Mesenchymal stem cell (in vitro differentiated cells and primary cell): ENCODE results near the gene DDX47.

Experiments used
- DNase-seq: peaks from one replicate; pipeline ENCODE4 v3.0.0-alpha.2; 2013
- H2AFZ ChIP-seq: one replicate; pipeline ENCODE4 v1.6.1; 2013; ENCODE audit warnings: low read depth, mild to moderate bottlenecking, control low read depth, inconsistent platforms, low read length, moderate library complexity
- H2AK5ac ChIP-seq: 2 replicates; pipeline ENCODE4 v1.6.1; 2013; ENCODE audit warnings: low read length, moderate library complexity, mild to moderate bottlenecking, inconsistent platforms; ENCODE audit not compliant: severe bottlenecking
- H2BK120ac ChIP-seq: one replicate; pipeline ENCODE4 v1.6.1; 2013; ENCODE audit warnings: low read depth, mild to moderate bottlenecking, inconsistent platforms, low read length, moderate library complexity
- H2BK12ac ChIP-seq, 2 experiments: one replicate each; pipeline ENCODE4 v1.6.1; 2013; ENCODE audit warnings: inconsistent platforms in 2 of 2, low read length in 2 of 2, mild to moderate bottlenecking in 2 of 2, moderate library complexity in 2 of 2, control low read depth in 1 of 2
- H2BK15ac ChIP-seq: one replicate; pipeline ENCODE4 v1.6.1; 2013; ENCODE audit warnings: mild to moderate bottlenecking, low read depth, inconsistent platforms; ENCODE audit not compliant: poor library complexity, severe bottlenecking
- H2BK5ac ChIP-seq: 2 replicates; pipeline ENCODE4 v1.6.1; 2013; ENCODE audit warnings: low read depth, mild to moderate bottlenecking, low read length, control low read depth, inconsistent platforms; ENCODE audit not compliant: poor library complexity, severe bottlenecking
- H3K14ac ChIP-seq, 2 experiments: one replicate each; pipeline ENCODE4 v1.6.1; 2013; ENCODE audit warnings: inconsistent platforms in 2 of 2, low read length in 2 of 2, control low read depth in 1 of 2, mild to moderate bottlenecking in 1 of 2, moderate library complexity in 1 of 2
- H3K18ac ChIP-seq, 2 experiments: one replicate each; pipeline ENCODE4 v1.6.1; 2013; ENCODE audit warnings: inconsistent platforms in 2 of 2, low read length in 2 of 2, control low read depth in 1 of 2, low read depth in 1 of 2, mild to moderate bottlenecking in 1 of 2
- H3K23ac ChIP-seq, 2 experiments: one replicate each; pipeline ENCODE4 v1.6.1; 2013; ENCODE audit warnings: inconsistent platforms in 2 of 2, low read length in 2 of 2, mild to moderate bottlenecking in 2 of 2, moderate library complexity in 2 of 2, control low read depth in 1 of 2
- H3K27ac ChIP-seq: 2 replicates; pipeline ENCODE4 v1.5.1; 2013; ENCODE audit warnings: mild to moderate bottlenecking, moderate library complexity, low read length, control low read depth, inconsistent platforms; ENCODE audit not compliant: poor library complexity, severe bottlenecking
- H3K27me3 ChIP-seq, 2 experiments: 2 replicates each; pipeline versions ENCODE4 v1.6.1 to v1.7.0; 2013; ENCODE audit warnings: low read length in 2 of 2, mild to moderate bottlenecking in 2 of 2, moderate library complexity in 2 of 2, control low read depth in 1 of 2, inconsistent platforms in 1 of 2; ENCODE audit not compliant: control insufficient read depth in 1 of 2, insufficient read depth in 1 of 2
- H3K36me3 ChIP-seq, 2 experiments: 2 replicates each; pipeline versions ENCODE4 v1.6.1 to v1.7.0; 2013; ENCODE audit warnings: low read length in 2 of 2, control low read depth in 1 of 2, inconsistent platforms in 1 of 2, low read depth in 1 of 2, mild to moderate bottlenecking in 1 of 2; ENCODE audit not compliant: insufficient read depth in 2 of 2, control insufficient read depth in 1 of 2
- H3K4ac ChIP-seq, 2 experiments: one replicate each; pipeline ENCODE4 v1.6.1; 2013; ENCODE audit warnings: inconsistent platforms in 2 of 2, low read length in 2 of 2, mild to moderate bottlenecking in 2 of 2, moderate library complexity in 2 of 2, control low read depth in 1 of 2, low read depth in 1 of 2
- H3K4me1 ChIP-seq: 2 replicates; pipeline ENCODE4 v1.6.1; 2013; ENCODE audit warnings: low read depth, low read length, control low read depth; ENCODE audit not compliant: control insufficient read depth, insufficient read depth
- H3K4me2 ChIP-seq: 2 replicates; pipeline ENCODE4 v1.6.1; 2013; ENCODE audit warnings: low read length, mild to moderate bottlenecking, inconsistent platforms; ENCODE audit not compliant: poor library complexity, severe bottlenecking
- H3K4me3 ChIP-seq, 2 experiments: 2 replicates each; pipeline versions ENCODE4 v1.5.1 to v1.7.0; 2013; ENCODE audit warnings: low read length in 2 of 2, mild to moderate bottlenecking in 2 of 2, control low read depth in 1 of 2, low read depth in 1 of 2; ENCODE audit not compliant: insufficient read depth in 1 of 2
- H3K79me1 ChIP-seq: replicated peaks from 2 replicates; pipeline ENCODE4 v1.6.1; 2013; ENCODE audit warnings: mild to moderate bottlenecking, control low read depth, low read length, inconsistent platforms; ENCODE audit not compliant: poor library complexity, severe bottlenecking
- H3K9ac ChIP-seq: 2 replicates; pipeline ENCODE4 v1.7.0; 2013; ENCODE audit warnings: mild to moderate bottlenecking, low read length, moderate library complexity
- H3K9me3 ChIP-seq: 2 replicates; pipeline ENCODE4 v1.7.0; 2013; ENCODE audit warnings: mild to moderate bottlenecking, low read length; ENCODE audit not compliant: control insufficient read depth
- H4K8ac ChIP-seq: one replicate; pipeline ENCODE4 v1.6.1; 2013; ENCODE audit warnings: inconsistent platforms, mild to moderate bottlenecking, low read length, moderate library complexity
- H4K91ac ChIP-seq: one replicate; pipeline ENCODE4 v1.6.1; 2013; ENCODE audit warnings: mild to moderate bottlenecking, low read length, inconsistent platforms
- whole genome bisulfite sequencing: methylation state at CpG from one replicate; pipeline ENCODE4 v1.1.7; 2013; ENCODE audit warnings: mixed read lengths; 5-methylcytosine and 5-hydroxymethylcytosine counted together

DDX47 gene

DNA sequence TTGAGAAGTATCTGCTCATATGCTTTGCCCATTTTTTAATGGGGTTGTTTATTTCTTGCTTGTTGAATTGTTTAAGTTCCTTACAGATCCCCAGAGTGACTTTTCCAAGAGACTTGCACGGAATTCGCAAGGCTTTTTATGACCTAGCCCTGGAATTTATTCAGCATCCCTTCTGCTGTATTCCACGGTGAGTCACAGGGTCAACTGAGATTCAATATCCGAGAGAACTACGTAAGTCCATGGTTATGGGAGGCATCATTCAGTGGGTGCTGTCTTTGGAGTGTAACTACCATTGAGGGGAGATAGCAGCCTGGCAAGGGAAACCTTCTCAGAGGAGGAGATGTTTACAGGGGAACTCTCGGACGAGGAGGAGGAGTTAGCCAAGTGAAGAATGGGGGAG is 57.3 kb downstream of the DDX47 start:
- peak overlapping the region; percentile 91 for H3K27ac ChIP-seq
- peaks cover 5% of the 10 kb centered on the region for H3K9me3 ChIP-seq
- no peak overlapping the region for H2BK15ac ChIP-seq
- no peaks in the 10 kb centered on the region for H3K27me3 ChIP-seq
- no peak overlapping the region for H3K14ac ChIP-seq
- peak overlapping the region; percentile 71 for H2BK5ac ChIP-seq
- peak overlapping the region; percentile 18 for H4K91ac ChIP-seq
- H3K4ac ChIP-seq: no peak overlapping the region
- peak overlapping the region; percentile 74 for H4K8ac ChIP-seq
- peak overlapping the region; percentile 39 for H2BK120ac ChIP-seq
- peak; percentile 96 for DNase-seq
- peak overlapping the region in 1 of 2 experiments; percentile 16 for H3K18ac ChIP-seq
- H3K23ac ChIP-seq: no peak overlapping the region
- no peak overlapping the region for H3K4me2 ChIP-seq
- no peak overlapping the region for H3K4me3 ChIP-seq
- peak overlapping the region in 1 of 2 experiments; percentile 49 for H2BK12ac ChIP-seq
- no peak overlapping the region for H3K9ac ChIP-seq
- H3K36me3 ChIP-seq: peaks cover 0 to 3% of the 10 kb centered on the region in 2 experiments
- H3K79me1 ChIP-seq: no peaks in the 10 kb centered on the region
- H3K4me1 ChIP-seq: peaks cover 21% of the 10 kb centered on the region
- no peak overlapping the region for H2AFZ ChIP-seq
- peak overlapping the region; percentile 88 for H2AK5ac ChIP-seq
- under 1% methylated on average over 7 of the region's 7 CpGs for WGBS

DNA sequence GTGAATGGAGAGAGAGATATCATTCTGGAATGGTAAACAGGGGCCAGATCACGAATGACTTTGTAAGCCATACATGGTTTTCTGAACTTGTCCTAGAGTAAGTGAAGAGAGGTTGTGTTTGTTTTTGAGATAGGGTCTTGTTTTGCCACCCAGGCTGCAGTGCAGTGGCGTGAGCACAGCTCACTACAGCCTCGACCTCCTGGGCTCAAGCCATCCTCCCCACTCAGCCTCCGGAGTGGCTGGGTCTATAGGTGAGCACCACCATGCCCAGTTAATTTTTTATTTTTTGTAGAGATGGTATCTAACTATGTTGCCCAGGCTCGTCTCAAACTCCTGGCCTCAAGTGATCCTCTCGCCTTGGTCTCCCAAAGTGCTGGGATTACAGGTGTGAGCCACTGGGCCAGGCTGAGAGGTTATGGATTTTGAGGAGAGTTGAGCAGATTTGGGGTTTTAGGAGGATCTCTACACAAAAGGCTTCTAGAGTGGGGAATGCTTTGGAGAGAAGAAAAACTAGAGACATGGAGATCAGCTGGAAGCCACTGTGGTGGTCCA is 58.5 kb downstream of the DDX47 start:
- Histone ChIP-seq H3K27me3 (no peaks in the 10 kb centered on the region), H3K27ac (peak overlapping the region; percentile 87)

DNA sequence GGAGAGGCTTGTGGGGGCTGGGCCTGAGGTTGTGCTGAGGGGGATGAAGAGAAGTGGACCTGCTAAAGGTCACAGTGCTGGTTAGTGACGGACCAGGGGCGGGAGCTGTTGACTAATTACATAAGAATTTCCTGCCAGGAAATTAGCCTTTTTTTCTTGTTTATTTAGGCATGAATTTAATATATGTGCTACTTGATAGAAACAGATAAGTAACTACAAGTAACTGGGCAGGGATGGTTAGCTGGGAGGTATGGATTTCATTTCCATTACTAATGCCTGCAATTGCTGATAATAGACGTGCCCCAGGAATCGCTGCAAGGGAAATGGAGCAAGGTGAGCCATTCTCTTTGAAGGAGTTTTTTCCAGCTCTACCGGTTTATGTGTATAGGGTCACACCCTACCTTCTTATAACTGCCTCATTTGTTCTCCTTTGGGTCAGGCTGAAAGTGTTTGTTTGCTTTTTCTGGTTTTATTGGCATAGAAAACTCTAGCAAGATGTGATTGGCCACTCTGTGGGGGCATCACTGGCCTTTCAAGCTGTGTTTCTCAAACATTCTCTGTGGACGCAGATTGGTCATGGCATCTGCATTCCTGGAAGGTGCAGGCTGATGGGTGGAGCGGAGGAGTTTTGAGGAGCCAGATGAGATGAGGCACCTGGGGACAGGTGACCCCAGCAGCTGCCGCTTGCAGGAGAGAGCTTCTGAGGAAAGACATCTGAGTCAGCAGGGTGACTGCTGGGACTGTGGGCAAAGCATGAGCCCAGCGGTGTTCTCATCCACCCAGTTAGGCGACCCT is 59.2 kb downstream of the DDX47 start:
- Histone ChIP-seq H2BK120ac (peak overlapping the region; percentile 89), H3K27ac (peak overlapping the region; percentile 87), H4K8ac (peak overlapping the region; percentile 75), H4K91ac (peak overlapping the region; percentile 92), H2AFZ (no peak overlapping the region), H3K79me1 (no peaks in the 10 kb centered on the region), H3K23ac (no peak overlapping the region), H3K27me3 (no peaks in the 10 kb centered on the region), H3K14ac (peak overlapping the region in 1 of 2 experiments; percentile 1), H2BK15ac (no peak overlapping the region), H3K18ac (peak overlapping the region; percentile 69 to 71), H2BK5ac (peak overlapping the region; percentile 84), H3K4me2 (no peak overlapping the region), H3K9ac (no peak overlapping the region), H2BK12ac (peak overlapping the region; percentile 85 to 88), H2AK5ac (peak overlapping the region; percentile 95), H3K9me3 (peaks cover 5% of the 10 kb centered on the region), H3K4me3 (no peak overlapping the region), H3K4ac (peak overlapping the region; percentile 2 to 93), H3K4me1 (peaks cover 24% of the 10 kb centered on the region), H3K36me3 (peaks cover 0 to 2% of the 10 kb centered on the region in 2 experiments)
- DNase-seq: peak; percentile 77
- 32% methylated on average over 7 of the region's 10 CpGs for WGBS

More for the DNA sequence above, 58.5 kb downstream of the DDX47 start:
- H3K4me2 ChIP-seq: no peak overlapping the region
- H2BK15ac ChIP-seq: no peak overlapping the region
- H4K8ac ChIP-seq: peak overlapping the region; percentile 74
- H2AFZ ChIP-seq: no peak overlapping the region
- H3K36me3 ChIP-seq: peaks cover 0 to 2% of the 10 kb centered on the region in 2 experiments
- peak overlapping the region; percentile 95 for H2AK5ac ChIP-seq
- H3K4ac ChIP-seq: peak overlapping the region; percentile 57 to 70
- peaks cover 23% of the 10 kb centered on the region for H3K4me1 ChIP-seq
- peak overlapping the region; percentile 35 for H2BK120ac ChIP-seq
- peak overlapping the region in 1 of 2 experiments; percentile 74 for H3K14ac ChIP-seq
- peaks cover 5% of the 10 kb centered on the region for H3K9me3 ChIP-seq
- H3K9ac ChIP-seq: no peak overlapping the region
- peak overlapping the region; percentile 61 to 69 for H3K18ac ChIP-seq
- no peak overlapping the region for H3K4me3 ChIP-seq
- WGBS: 78% methylated on average over 6 of the region's 6 CpGs
- H3K23ac ChIP-seq: peak overlapping the region in 1 of 2 experiments; percentile 78
- peak overlapping the region in 1 of 2 experiments; percentile 84 for H2BK12ac ChIP-seq
- no peak for DNase-seq
- peak overlapping the region; percentile 84 for H2BK5ac ChIP-seq
- peak overlapping the region; percentile 64 for H4K91ac ChIP-seq
- no peaks in the 10 kb centered on the region for H3K79me1 ChIP-seq

DNA sequence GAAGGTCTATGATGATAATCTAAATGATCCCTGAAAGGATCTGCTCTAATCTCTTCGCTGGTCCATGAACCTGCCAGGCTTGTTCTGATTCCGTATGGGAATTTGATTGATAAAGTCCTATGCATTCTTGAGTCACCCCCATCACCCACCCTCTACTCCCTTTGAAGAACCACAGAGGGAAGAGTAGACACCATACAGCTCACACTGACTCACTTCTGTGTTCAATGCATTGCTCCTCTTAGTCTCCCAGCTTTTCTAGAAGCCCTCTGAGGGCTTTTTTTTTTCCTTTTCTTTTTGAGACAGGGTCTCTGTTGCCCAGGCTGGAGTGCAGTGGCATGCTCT is 59.8 kb downstream of the DDX47 start:
- H2AK5ac ChIP-seq: peak overlapping the region; percentile 32
- no peak overlapping the region for H2BK15ac ChIP-seq
- H4K8ac ChIP-seq: no peak overlapping the region
- 30% methylated on average over 2 of the region's 2 CpGs for WGBS
- no peak overlapping the region for H3K9ac ChIP-seq
- H3K18ac ChIP-seq: peak overlapping the region; percentile 26 to 71
- no peak overlapping the region for H3K23ac ChIP-seq
- no peak overlapping the region for H2BK5ac ChIP-seq
- peak overlapping the region; percentile 2 to 93 for H3K4ac ChIP-seq
- no peaks in the 10 kb centered on the region for H3K27me3 ChIP-seq
- H3K4me3 ChIP-seq: no peak overlapping the region
- no peaks in the 10 kb centered on the region for H3K79me1 ChIP-seq
- H3K14ac ChIP-seq: no peak overlapping the region
- peak overlapping the region; percentile 87 for H3K27ac ChIP-seq
- peaks cover 5% of the 10 kb centered on the region for H3K9me3 ChIP-seq
- peak; percentile 54 for DNase-seq
- peaks cover 28% of the 10 kb centered on the region for H3K4me1 ChIP-seq
- H2BK120ac ChIP-seq: peak overlapping the region; percentile 89
- no peak overlapping the region for H3K4me2 ChIP-seq
- H2BK12ac ChIP-seq: peak overlapping the region; percentile 49 to 88
- peak overlapping the region; percentile 92 for H4K91ac ChIP-seq
- peaks cover 0 to 2% of the 10 kb centered on the region in 2 experiments for H3K36me3 ChIP-seq
- H2AFZ ChIP-seq: no peak overlapping the region
